Measurements from ENCODE around the gene PAQR4. TPM values are rescaled to one million over a fixed set of nuclear protein-coding genes. Genes with fewer than 3 reads are reported as not detected.

PAQR4 gene
- total RNA-seq, 4 donors from 2014 or later: 4.2 to 14.6 (median 10.2) TPM

- H3K36me3 ChIP-seq: peaks cover 0 to 19% of the 10 kb centered on the region in 2 donors
- peak overlapping the region; percentile 96 to 100 (median 98) for H3K27ac ChIP-seq
- peaks cover 32 to 55% of the 10 kb centered on the region in 2 donors for H3K4me1 ChIP-seq
- peak; percentile 41 to 79 for DNase-seq
- H3K9me3 ChIP-seq: no peaks in the 10 kb centered on the region
- peak overlapping the region; percentile 71 to 99 (median 82) for H3K4me3 ChIP-seq
- TF ChIP-seq, protein P1, sequence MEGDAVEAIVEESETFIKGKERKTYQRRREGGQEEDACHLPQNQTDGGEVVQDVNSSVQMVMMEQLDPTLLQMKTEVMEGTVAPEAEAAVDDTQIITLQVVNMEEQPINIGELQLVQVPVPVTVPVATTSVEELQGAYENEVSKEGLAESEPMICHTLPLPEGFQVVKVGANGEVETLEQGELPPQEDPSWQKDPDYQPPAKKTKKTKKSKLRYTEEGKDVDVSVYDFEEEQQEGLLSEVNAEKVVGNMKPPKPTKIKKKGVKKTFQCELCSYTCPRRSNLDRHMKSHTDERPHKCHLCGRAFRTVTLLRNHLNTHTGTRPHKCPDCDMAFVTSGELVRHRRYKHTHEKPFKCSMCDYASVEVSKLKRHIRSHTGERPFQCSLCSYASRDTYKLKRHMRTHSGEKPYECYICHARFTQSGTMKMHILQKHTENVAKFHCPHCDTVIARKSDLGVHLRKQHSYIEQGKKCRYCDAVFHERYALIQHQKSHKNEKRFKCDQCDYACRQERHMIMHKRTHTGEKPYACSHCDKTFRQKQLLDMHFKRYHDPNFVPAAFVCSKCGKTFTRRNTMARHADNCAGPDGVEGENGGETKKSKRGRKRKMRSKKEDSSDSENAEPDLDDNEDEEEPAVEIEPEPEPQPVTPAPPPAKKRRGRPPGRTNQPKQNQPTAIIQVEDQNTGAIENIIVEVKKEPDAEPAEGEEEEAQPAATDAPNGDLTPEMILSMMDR (IDR thresholded peaks at IDR 0.05 in 4 of 5, conservative IDR thresholded peaks at IDR 0.05 in 1 of 5): no peak
- peak in 1 of 2 donors; percentile 9 for TF ChIP-seq POLR2A (IDR thresholded peaks at IDR 0.05)
- in situ Hi-C loops (cut with MboI; ENCODE audit: low sequenced_read_pairs in 4 of 4): no loop called here
- peak; percentile 8 to 15 for ATAC-seq
- peaks cover 7 to 15% (median 10%) of the 10 kb centered on the region in 3 donors for H3K27me3 ChIP-seq
- intact Hi-C loops (cut with DNase I; ENCODE audit: low total_unique reads): loop anchor here (2.0 to 5.0 kb wide), 3 partner anchors 110 to 976 kb away; partner anchors contain the start of genes NTHL1, TSC2 and ZNF263
These were observed 53.7 kb downstream of the PAQR4 start for GRCh38 chr16:3022684-3023414.

Other genes with a start within 250 kb of the PAQR4 start
- gene PRSS27, start 249.1 kb upstream of the PAQR4 start, total RNA-seq: under 1 TPM in 2 of 4 donors, not detected in 2; 0.49 to 0.55 TPM
- 100 to 1,000 TPM; 151 to 205 (median 164) TPM for gene SRRM2, start 216.7 kb upstream of the PAQR4 start, total RNA-seq
- gene ELOB, start 192.1 kb upstream of the PAQR4 start, total RNA-seq: 100 to 1,000 TPM; 216 to 970 (median 375) TPM
- gene PRSS33, start 181.8 kb upstream of the PAQR4 start, total RNA-seq: not detected
- not detected for gene PRSS41, start 170.9 kb upstream of the PAQR4 start, total RNA-seq
- not detected for gene PRSS21, start 152.1 kb upstream of the PAQR4 start, total RNA-seq
- gene ZG16B, start 139.0 kb upstream of the PAQR4 start, total RNA-seq: not detected
- not detected for gene PRSS22, start 111.2 kb upstream of the PAQR4 start, total RNA-seq
- gene FLYWCH2, start 86.1 kb upstream of the PAQR4 start, total RNA-seq: 10 to 100 TPM; 19.5 to 54.5 (median 30.2) TPM
- 10 to 100 TPM; 41.7 to 49.7 (median 44.0) TPM for gene FLYWCH1, start 57.4 kb upstream of the PAQR4 start, total RNA-seq
- gene KREMEN2, start 5.1 kb upstream of the PAQR4 start, total RNA-seq: not detected
- 1 to 10 TPM in 2 of 4 donors, not detected in 2; 1.4 to 2.4 TPM for gene PKMYT1, start 11.1 kb downstream of the PAQR4 start, total RNA-seq
- gene CLDN9, start 43.6 kb downstream of the PAQR4 start, total RNA-seq: under 1 TPM in 1 of 4 donors, not detected in 3; 0.40 TPM
- under 1 TPM in 1 of 4 donors, not detected in 3; 0.55 TPM for gene CLDN6, start 48.8 kb downstream of the PAQR4 start, total RNA-seq
- 100 to 1,000 TPM in 2 of 4 donors, 10 to 100 TPM in 2; 34.0 to 161 (median 85.5) TPM for gene TNFRSF12A, start 51.0 kb downstream of the PAQR4 start, total RNA-seq
- 100 to 1,000 TPM in 1 of 4 donors, 10 to 100 TPM in 3; 41.8 to 124 (median 66.9) TPM for gene HCFC1R1, start 54.6 kb downstream of the PAQR4 start, total RNA-seq
- gene THOC6, start 54.7 kb downstream of the PAQR4 start, total RNA-seq: 10 to 100 TPM; 15.0 to 31.1 (median 21.5) TPM
- under 1 TPM in 1 of 4 donors, not detected in 3; 0.32 TPM for gene BICDL2, start 67.6 kb downstream of the PAQR4 start, total RNA-seq
- gene MMP25, start 77.2 kb downstream of the PAQR4 start, total RNA-seq: under 1 TPM in 3 of 4 donors, not detected in 1; 0.15 to 0.75 (median 0.58) TPM
- gene IL32, start 96.3 kb downstream of the PAQR4 start, total RNA-seq: 10 to 100 TPM; 45.4 to 79.0 (median 54.6) TPM
- gene ZSCAN10, start 129.9 kb downstream of the PAQR4 start, total RNA-seq: not detected
- 10 to 100 TPM in 1 of 4 donors, 1 to 10 TPM in 3; 4.8 to 10.8 (median 6.1) TPM for gene ZNF205, start 143.2 kb downstream of the PAQR4 start, total RNA-seq
- gene ZNF213, start 165.7 kb downstream of the PAQR4 start, total RNA-seq: 10 to 100 TPM in 3 of 4 donors, 1 to 10 TPM in 1; 8.9 to 18.6 (median 14.5) TPM
- not detected for gene OR1F1, start 218.9 kb downstream of the PAQR4 start, total RNA-seq

All from gastrocnemius medialis (tissue), 4 donors.